GM13976 (cell line): Measurements from ENCODE around the gene KLF15.

Source experiments
- DNase-seq: peaks from one replicate; pipeline ENCODE4 v3.0.0; 2012; ENCODE audit warnings: low spot score
- CTCF ChIP-seq: IDR thresholded peaks from 2 replicates; pipeline ENCODE4 v1.5.1; 2012; ENCODE audit warnings: borderline replicate concordance, mild to moderate bottlenecking; ENCODE audit not compliant: insufficient read depth; ENCODE audit errors: extremely low read depth, missing control alignments, control extremely low read depth
- in situ Hi-C: fragments of 300-500 bp; cut with MboI; formaldehyde crosslinking; loops from one replicate; pipeline ENCODE4 v1.12.0; 2022; ENCODE audit warnings: low sequenced_read_pairs, mixed read lengths, inconsistent platforms; ENCODE audit not compliant: unreplicated experiment

The KLF15 gene

GRCh38 chr3:126352476-126353454, 4.4 kb downstream of the KLF15 start:
- in situ Hi-C loops: no loop called here
- no peak for TF ChIP-seq CTCF
- no peak for DNase-seq

- in situ Hi-C loops: no loop called here
- TF ChIP-seq CTCF: no peak
- DNase-seq: no peak
These were observed 5.3 kb downstream of the KLF15 start for GRCh38 chr3:126351771-126352475.

GRCh38 chr3:126351086-126351770, 6.0 kb downstream of the KLF15 start:
- no peak for DNase-seq
- no peak for TF ChIP-seq CTCF
- in situ Hi-C loops: no loop called here

- TF ChIP-seq CTCF: no peak
- in situ Hi-C loops: no loop called here
- no peak for DNase-seq
These were observed 6.6 kb downstream of the KLF15 start for GRCh38 chr3:126350502-126351085.

GRCh38 chr3:126349611-126350501, 7.4 kb downstream of the KLF15 start:
- in situ Hi-C loops: no loop called here
- TF ChIP-seq CTCF: no peak
- no peak for DNase-seq
